Fibroblast of mammary gland (primary cell): Measurements from ENCODE around the gene SLBP.

ENCODE experiments used
- DNase-seq: peaks from one replicate; pipeline ENCODE4 v3.0.0-alpha.2; 2010; ENCODE audit warnings: low read depth
- H3K4me3 ChIP-seq: 2 replicates; pipeline ENCODE4 v1.5.1; 2011; ENCODE audit warnings: low read depth, mild to moderate bottlenecking, low read length, moderate library complexity; ENCODE audit not compliant: control insufficient read depth
- TF ChIP-seq, protein P1 (sequence below): conservative IDR thresholded peaks from 2 replicates; pipeline ENCODE4 v1.5.1; 2011; ENCODE audit warnings: low read depth, low read length, inconsistent platforms; ENCODE audit not compliant: control insufficient read depth, insufficient read depth

Gene SLBP

DNA sequence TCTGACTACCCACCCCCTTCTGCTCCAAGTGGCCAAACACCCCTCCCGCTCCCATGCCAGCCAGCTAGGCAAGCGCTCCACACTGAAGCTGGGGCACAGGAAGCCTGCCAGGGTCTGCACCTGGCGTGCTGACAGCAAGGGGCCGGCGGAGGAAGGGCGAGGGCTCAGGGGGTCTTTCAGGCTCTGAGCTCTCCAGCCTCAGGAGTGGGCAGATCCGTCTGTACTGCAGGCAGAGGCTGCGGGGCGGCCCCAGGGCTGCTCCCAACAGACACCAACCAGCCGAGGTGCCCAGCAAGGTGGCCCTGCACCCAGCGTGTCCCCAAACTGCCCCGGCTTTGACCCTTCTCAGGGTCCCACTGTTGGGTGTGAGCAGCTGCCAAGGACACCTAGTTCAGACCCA is 42.8 kb downstream of the SLBP start:
- no peak overlapping the region for H3K4me3 ChIP-seq
- DNase-seq: no peak
- TF ChIP-seq, protein P1, sequence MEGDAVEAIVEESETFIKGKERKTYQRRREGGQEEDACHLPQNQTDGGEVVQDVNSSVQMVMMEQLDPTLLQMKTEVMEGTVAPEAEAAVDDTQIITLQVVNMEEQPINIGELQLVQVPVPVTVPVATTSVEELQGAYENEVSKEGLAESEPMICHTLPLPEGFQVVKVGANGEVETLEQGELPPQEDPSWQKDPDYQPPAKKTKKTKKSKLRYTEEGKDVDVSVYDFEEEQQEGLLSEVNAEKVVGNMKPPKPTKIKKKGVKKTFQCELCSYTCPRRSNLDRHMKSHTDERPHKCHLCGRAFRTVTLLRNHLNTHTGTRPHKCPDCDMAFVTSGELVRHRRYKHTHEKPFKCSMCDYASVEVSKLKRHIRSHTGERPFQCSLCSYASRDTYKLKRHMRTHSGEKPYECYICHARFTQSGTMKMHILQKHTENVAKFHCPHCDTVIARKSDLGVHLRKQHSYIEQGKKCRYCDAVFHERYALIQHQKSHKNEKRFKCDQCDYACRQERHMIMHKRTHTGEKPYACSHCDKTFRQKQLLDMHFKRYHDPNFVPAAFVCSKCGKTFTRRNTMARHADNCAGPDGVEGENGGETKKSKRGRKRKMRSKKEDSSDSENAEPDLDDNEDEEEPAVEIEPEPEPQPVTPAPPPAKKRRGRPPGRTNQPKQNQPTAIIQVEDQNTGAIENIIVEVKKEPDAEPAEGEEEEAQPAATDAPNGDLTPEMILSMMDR: no peak

DNA sequence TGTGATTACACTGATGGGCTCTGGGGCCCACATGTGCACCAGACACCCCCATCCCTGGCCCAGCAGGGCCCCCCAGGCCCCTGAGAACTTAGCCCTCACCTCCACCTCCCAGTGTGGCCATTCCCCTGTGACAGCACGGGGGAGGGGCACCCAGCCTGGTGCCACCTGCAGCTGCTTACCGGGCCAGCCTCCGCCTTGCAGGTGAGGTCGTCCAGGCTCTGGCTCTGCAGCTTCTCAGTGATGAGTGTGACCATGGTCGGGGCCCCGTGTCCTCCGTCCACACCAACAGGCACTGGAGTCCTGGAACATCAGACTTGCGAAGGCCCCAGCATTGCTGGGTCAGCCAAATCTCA is 43.7 kb downstream of the SLBP start:
- no peak overlapping the region for H3K4me3 ChIP-seq
- TF ChIP-seq, protein P1: no peak
- no peak for DNase-seq

DNA sequence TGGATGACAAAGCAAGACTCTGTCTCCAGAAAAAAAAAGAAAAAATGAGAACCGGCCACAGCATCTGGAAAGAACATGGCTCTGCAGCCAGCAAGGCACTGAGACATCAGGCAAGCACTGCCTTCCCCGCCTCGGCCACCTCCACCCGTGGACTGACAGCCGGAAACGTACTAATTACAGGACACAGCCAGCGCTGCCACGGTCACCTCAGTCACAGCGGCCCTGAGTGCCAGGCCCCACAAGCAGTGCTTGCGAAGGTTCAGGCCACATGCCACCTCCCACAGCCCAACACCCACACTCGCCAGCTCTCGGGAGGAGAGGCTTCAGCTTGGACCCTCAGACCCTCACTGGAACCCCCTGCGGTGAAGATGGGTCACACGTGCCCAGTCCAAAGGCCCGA is 44.8 kb downstream of the SLBP start:
- TF ChIP-seq, protein P1: no peak
- no peak overlapping the region for H3K4me3 ChIP-seq
- DNase-seq: no peak

DNA sequence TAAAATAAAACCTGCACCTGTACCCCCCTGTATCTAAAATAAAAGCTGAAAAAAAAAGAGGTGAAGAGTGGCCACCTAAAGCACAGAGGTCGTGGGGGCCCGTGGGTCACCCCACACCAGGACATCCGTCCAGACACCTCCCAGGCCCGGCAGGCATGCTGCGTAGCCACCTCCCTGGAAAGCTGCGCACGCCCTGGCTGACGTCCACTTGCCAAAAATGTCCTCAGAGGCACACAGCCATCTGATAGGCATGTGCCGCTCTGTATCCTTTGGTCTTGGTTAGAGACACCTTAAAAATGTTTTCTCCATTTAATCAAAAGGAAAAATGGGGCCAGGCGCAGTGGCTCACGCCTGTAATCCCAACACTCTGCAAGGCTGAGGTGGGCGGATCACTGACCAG is 45.7 kb downstream of the SLBP start:
- TF ChIP-seq, protein P1: no peak
- no peak overlapping the region for H3K4me3 ChIP-seq
- no peak for DNase-seq

DNA sequence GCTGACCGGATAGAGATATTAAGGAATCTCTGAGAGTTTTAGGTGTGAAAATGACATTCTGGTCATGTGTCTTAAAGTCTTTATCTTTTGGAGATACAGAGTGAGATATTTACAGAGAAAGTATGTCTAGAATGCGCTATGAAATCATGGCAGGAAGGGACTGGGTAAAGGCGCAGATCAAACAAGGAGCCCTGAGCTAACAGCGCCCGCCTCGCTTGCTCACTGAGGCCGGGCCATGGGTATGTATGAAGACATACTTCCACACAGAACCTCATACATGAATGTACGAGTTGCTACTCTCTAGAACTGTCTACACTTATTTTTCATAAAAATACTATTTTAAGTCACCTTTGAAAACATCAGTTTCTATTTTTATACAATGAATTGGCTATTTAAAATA is 48.0 kb downstream of the SLBP start:
- no peak overlapping the region for H3K4me3 ChIP-seq
- no peak for DNase-seq
- TF ChIP-seq, protein P1: no peak

DNA sequence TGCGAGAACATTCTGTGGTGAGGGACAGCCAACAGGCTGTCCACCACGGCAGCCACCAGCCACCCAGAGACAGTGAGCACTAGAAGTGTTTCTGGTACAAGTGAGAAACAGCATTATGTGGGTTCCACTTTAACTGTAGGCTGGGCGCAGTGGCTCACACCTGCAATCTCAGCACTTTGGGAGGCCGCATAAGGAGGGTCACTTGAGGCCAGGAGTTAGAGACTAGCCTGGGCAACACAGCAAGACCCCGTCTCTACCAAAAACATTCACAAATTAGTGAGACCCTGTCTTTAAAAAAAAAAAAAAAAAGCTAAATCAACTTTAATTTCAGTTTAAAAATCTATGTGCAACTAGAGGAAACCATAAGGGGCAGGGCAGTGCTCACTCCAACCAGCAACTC is 48.6 kb downstream of the SLBP start:
- H3K4me3 ChIP-seq: no peak overlapping the region
- no peak for DNase-seq
- TF ChIP-seq, protein P1: no peak

DNA sequence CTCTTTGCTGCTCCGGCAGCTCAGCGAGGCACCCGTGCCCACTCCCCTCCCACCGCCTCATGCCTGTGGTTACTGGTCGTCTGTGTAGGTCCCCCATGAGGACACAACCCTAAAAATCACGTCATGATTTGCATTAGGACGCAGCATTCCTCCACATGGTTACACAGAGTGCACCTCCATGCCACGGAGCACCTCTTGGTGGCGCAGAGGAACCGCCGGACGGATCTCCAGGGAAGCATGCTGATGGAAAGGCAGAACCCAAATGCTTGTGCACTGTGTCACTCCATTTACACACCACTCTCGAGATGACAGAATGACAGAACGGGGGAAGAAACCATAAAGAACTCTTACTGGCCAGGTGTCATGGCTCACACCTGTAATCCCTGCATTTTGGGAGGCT is 50.4 kb downstream of the SLBP start:
- DNase-seq: no peak
- H3K4me3 ChIP-seq: no peak overlapping the region
- TF ChIP-seq, protein P1: no peak
